ENCODE results near the gene SOCS2.

SOCS2 gene

DNA sequence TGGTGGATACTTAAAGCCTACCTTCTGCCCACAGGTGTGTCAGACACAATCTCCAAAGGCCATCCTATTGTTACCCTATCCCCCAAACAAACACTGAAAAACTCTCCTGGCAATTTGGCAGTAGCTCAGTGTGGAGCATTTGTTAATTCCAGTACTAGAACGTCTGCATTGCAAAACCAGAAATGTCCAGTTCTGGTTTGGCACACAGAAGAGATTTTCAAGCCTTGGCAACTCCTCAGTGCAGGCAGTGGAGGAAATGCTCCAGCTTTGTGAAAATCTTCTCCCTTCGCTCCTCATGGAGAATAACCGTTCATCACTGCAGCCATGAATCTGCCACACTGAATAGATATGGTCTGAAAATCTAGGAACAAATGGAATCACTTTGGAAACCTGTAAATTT lies 5.3 kb upstream of the SOCS2 start:
- DNase-seq (ENCODE audit: low spot score) = no peak

DNA sequence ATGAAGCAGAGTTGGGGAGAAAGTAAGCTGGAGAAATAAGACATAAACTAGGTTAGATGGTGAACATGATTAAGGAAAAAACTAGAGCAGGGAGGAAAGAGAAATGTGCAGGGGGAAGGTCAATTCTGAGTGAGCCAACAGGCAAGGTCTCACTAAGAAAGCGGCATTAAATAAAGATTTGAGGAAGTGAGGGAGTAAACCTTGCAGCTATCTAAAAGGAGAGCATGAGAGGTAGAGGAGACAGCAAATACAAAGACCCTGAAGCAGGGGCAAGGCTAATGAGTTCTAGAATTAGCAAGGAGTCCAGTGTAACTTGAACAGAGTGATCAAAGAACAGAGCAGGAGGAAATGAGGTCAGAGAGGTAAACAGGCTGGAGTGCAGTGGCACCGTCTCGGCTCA lies 4.4 kb upstream of the SOCS2 start:
- no peak for DNase-seq (ENCODE audit: low spot score)

DNA sequence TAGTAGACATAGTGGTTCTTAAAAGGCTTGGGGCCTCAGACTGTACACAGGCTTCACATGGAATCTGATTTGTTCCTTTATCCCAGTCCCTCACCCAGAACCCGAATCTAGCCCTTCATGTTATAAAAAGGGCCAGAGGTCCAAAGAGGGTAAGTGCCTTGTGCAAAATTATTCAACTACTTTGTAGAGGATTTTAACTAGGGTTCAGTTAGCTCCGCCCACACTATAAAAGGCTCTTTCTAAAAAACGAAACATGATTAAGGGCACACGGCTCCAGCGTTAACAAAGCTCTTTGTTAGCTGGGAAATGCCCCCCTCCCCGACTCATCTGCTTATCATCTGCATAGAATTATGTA lies 3.2 kb upstream of the SOCS2 start:
- DNase-seq (ENCODE audit: low spot score) = no peak

DNA sequence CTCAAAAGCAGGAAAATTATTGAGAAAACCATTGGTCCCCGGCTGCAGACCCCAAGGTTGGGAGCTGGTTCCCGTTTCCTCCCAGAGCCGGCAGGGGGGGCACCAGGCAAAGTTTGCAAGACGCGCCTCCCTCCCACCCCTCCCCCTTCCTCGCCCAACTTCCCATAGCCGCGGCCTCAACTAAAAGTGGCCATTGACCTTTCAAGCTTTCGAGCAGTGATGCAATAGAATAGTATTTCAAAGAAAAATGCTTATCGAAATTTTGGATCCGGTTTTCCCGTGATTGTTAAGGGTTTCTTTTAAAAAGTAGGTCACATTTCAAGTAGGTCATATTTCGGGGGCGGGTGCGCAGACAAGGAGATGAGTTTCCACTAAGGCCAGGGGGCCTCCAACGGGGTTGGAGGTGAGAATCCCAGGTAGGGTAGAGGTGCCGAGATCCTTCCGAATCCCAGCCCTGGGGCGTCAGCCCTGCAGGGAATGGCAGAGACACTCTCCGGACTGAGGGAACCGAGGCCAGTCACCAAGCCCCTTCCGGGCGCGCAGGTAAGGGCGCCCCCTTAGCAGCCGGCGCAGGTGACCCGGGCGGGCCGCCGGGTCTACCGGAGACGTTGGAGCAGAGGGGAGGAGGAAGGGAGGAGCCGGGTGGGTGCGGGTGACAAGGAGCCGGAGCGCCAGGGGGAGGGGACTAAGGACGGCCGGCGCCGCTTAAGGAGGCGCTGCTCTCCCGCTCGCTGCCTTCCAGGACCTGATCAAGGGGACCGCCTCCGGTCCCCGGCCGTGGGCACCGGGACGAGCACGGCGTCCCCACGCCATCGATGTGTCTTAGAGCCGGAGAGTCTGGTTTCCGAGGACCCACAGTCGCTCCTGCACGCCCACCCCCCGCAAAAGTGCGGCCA lies 2.6 kb upstream of the SOCS2 start:
- peak; percentile 75 for DNase-seq (ENCODE audit: low spot score)

DNA sequence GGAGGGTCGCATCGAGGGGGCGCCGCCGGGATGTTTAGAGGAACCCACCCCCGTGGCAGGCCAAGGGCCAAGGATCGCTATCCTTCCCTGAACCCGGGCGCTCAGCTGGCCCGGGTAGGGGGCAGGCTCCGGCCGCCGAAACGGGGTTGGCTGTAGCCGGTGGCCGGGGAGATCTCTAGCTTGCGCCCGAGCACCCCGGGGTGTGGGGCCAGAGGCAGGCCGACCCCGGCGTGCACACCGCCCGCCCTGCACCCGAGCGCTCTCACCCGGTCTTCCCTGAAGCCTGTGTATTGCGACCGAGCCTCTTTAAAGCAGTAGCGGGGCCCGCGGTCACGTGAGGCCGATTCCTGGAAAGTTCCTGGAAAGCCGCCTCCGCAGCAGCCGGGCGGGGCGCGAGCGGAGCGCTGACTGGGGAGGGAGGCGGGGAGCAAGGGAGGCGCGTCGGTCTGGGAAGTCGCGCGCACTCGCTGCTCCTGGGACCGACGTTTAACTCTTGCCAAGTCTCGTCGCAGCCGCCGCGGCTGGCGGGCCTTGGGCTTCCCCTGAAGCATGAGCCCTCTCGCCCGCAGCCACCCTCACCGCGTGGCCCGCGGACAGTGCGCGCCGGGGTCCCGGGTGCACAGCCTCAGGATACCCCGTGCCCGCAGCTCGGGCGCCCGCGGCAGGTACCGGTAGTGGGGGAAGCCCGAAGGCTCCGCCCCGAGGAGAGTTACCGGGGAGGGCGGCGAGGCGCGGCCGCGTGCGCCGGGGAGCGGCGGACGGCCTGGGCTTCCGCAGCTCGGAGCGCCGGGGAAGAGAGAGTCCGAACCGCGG lies 1.7 kb upstream of the SOCS2 start:
- peak; percentile 90 for DNase-seq (ENCODE audit: low spot score)

DNA sequence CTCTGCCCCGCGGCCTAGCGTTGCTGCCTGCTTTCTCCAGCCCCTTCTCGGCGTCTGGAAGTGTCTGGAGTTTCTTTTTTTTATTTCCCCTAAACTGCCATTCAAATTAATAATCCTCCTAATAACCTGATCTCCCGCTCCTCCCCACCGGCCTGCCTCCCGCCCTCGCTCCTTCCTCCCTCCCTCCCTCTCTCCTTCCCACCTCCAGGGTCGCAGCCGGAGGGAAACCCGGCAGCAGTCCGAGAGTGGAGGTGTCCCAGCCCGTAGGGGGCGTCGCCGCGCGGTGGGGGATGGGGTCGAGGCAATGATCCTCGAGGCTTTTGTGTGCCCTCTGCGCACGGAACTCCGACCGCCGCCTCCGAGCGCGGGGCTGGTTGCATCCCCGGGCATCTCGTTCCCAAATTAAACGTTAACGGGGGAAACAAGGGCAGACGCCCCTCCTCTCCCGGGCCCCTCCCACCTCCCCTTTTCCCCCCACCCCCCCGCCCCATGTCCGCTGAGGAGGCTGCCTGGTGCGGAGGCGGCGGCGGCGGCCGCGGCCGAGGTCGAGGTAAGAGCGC lies 1.0 kb upstream of the SOCS2 start:
- peak; percentile 70 for DNase-seq (ENCODE audit: low spot score)

DNA sequence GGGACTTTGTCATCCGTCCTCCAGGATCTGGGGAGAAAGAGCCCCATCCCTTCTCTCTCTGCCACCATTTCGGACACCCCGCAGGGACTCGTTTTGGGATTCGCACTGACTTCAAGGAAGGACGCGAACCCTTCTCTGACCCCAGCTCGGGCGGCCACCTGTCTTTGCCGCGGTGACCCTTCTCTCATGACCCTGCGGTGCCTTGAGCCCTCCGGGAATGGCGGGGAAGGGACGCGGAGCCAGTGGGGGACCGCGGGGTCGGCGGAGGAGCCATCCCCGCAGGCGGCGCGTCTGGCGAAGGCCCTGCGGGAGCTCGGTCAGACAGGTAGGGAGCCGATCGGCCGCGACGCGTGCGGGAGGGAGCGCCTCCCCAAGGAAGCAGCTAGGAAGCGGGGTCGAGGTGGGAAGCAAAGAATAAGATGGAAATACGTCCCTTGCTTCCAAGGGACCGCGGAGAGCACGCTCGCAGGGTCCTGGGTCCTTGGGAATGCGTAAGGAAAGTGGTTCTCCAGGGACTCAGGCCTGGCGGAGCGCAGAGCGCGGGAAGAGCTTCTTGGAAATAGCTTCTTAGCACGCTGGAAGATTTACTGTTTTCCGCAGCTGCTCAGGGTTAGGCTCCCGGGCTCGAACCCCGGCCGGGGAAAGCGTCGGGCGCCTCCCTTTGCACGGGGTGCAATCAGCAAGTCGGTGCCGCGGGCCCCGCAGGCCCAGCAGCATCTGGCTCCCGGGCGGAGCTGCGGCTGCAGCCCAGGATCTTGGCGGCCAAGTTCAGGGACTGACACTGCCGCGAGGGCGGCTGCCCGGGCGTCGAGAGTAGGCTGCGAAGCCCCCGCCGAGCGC lies 457 bp downstream of the SOCS2 start:
- DNase-seq (ENCODE audit: low spot score) = no peak

DNA sequence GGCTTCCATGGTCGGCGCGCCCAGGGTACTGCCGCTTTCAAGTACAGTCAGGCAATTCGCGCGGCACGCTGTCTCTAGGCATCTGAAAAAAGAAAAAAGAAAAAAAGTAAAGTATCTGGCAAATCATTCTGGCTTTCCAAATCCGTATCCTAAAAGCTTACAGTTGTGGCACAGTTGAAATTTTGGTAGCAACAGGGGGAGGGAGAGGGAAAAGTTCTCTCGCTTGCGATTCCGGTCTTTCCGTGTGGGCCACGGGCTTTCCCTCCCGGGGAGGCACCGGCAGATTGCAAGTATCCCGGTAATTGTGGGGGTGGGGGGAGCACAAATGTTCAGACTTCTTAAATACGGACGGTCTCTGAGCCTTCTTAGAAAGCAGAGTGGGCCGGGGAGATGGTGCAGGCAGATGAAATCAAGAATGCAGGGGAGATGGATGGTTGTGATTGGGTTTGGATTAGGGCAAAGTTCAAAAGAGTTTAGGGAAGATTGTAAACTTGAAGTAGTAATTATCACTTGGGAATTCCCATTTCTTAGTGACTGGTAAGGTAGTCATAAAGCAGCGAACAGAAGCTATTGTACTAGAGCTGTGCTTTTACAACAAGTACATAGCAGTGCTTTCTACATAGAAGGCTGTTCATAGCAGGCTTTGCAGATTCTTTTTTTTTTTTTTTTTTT lies 1.2 kb downstream of the SOCS2 start:
- DNase-seq (ENCODE audit: low spot score) = no peak

DNA sequence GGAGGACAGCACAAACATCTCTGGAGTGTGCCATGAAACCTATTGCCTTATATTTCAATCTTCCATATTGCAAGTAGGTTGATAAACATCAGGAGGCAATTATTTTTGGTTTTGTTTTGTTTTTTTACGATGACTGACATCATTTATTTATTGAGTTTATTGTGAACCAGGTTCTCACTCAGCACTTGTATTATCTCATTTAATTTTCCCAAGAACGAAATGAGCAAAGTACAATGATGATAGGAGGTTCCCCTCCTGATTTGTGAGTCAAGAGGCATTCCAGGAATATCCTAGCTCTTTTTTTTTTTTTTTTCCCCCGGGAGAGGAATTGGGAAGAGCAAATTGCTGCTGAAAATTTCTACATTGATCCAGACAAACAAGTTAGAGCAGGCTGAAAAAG lies 4.7 kb downstream of the SOCS2 start:
- no peak for DNase-seq (ENCODE audit: low spot score)

DNA sequence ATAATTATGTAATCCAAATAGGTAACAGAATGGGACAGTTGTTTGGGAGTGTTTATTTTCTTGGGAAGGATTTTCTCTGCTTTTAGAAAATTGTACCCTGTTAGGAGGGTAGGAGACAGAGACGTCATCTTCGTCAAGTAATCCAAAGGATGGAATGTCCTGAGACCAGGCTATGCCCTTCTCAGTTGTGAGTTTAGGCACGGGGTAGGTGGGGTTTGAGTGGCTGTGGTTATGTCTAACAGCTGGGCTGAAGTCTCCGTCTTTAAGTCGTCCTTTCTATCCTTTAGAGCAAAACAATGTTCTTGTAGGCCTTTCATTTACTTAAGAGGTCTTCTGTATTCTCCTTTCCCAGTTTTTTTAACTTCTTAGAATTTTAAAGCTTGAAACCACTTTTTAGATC lies 5.7 kb downstream of the SOCS2 start:
- no peak for DNase-seq (ENCODE audit: low spot score)

DNA sequence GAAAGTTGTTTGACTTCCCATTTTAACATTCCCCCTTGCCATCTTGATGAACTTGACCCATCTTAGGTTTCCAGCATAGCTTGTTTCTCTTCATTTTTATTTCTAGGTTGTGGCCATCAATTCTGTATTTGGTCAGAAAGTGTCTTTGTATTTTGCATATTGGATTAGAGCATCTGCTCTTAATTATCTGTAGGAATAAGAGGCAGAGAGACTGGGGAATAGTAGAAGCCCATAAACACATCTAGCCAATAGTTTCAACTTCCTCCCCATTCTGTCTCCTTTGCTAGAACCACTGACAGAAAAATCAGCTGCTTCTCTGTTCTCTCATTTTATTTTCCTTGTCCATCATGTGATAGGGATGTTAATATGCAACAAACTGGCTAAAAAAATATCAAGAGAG lies 8.2 kb downstream of the SOCS2 start:
- no peak for DNase-seq (ENCODE audit: low spot score)

DNA sequence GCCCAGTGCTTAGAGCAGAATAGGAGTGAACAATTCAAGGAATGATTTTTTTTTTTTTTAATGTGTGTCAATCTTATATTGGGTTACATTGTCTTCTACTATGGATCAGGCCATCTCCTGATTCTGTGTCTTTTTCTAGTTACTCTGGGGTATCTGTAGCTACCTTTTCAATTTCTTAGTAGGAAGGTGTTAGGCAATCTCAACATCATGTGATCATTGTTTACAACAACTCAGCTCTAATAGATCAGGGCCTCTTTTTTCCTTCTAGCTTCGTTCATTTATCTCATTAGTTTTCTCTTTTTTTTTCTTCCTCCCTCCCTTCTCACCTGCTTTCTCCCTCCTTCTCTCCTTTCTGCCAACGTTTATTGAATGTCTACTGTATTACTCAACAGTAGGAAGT lies 8.9 kb downstream of the SOCS2 start:
- DNase-seq (ENCODE audit: low spot score) = no peak

DNA sequence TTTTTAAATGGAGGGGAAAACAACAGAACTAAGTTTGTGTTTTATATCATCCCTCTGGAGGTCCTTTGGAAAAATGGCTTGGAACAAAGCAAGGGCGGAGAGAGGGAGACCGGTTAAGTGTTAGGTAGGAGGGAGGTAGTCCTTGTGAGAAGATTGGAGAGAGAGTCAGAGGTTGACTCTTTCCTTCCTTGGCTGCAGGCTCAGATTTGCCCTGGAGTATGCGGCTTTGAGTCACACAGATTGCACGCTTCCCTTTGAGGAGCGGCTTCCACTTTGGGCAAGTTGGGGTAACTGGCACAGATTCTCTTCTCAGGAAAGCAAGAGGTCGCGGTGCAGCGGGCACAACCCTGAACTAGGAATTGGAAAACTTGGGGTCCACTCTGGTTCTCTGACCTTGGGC lies 9.9 kb downstream of the SOCS2 start:
- DNase-seq (ENCODE audit: low spot score) = no peak

DNA sequence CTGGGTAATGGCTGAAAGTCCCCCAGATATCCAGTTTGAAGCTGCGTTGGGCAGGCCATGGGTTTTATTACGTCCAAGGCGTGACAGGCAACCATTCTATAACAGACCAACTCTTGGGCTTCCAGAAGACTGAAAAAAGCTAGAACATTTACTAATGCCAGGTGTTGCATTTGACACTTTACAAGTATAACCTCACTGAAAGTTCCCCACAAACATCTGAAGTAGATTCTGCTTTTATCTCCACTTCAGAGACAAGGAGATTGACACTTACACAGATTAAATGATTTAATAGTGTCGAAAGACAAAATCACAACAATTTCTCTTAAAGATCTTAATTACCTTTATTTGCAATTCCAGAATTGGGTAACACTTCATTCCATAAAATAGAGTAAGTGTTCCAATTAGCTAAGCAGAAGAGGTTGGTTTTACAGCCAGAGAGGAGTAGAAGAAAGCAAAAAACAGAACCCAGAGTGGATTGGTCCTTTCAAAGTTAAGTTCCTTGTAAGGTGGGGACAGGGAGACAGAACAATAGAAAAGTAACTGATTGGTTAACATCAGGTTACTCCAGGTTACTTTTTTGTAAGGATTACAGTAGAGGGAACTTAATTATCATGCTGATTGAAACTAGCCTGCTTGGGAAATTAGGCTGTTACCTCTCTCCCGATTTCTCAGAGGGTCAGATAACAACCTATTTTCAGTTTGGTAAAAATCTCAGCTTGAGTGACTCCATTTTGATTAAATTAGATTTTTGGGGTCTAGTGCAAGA lies 11.3 kb downstream of the SOCS2 start:
- DNase-seq (ENCODE audit: low spot score) = no peak

DNA sequence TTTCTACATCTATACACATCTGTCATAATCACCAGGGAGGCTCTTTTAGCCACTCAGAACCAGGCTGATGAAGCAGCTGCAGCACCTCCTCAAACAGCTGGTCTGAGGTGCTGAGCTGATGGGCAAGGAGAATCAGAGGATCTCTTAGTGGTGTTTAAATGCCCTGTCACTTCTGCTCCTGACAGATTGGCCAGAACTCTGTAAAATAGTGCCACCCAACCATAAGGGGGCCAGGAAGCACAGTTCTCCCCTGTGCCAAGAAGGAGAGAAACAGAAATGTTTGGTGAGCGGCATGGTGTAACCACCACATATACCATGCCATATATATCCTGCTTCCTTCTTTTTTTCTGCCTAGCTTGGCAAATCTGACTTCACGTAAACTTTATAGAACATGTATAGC lies 12.8 kb downstream of the SOCS2 start:
- no peak for DNase-seq (ENCODE audit: low spot score)

DNA sequence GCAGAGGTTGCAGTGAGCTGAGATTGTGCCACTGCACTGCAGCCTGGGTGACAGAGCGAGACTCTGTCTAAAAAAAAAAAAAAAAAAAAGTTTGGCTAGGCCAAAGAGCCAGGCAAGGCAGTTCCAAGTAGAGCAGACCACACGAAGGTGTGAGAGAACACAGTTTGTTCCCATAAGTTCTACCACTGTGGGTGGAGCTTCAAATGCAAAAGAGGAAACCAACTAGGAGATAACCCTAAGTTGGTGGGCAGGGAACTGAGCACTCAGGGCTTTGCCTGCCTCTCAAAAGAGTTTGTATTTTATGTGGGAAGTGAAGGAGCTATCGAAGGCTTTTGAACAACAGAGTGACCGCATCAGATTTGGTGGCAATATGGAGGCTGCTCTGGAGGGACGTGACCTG lies 15.1 kb downstream of the SOCS2 start:
- no peak for DNase-seq (ENCODE audit: low spot score)

DNA sequence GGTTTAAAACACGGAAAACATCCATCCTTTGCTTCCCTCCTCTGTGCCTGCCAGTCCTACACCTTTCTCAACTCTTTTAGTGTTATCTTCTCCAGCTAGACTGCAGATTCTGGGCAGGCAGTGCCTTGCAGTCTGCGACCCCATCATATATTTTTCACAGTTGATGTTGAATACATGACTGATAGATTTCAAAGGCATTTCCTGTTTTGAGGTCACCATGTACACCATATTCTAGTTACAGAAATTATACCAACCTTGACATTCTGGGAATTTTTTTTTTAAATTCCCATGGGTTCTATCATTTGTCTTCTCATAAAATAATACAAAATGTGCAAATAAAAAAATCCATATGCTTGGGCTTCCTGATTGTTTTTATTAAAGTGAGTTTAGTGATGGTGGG lies 16.6 kb downstream of the SOCS2 start:
- no peak for DNase-seq (ENCODE audit: low spot score)

DNA sequence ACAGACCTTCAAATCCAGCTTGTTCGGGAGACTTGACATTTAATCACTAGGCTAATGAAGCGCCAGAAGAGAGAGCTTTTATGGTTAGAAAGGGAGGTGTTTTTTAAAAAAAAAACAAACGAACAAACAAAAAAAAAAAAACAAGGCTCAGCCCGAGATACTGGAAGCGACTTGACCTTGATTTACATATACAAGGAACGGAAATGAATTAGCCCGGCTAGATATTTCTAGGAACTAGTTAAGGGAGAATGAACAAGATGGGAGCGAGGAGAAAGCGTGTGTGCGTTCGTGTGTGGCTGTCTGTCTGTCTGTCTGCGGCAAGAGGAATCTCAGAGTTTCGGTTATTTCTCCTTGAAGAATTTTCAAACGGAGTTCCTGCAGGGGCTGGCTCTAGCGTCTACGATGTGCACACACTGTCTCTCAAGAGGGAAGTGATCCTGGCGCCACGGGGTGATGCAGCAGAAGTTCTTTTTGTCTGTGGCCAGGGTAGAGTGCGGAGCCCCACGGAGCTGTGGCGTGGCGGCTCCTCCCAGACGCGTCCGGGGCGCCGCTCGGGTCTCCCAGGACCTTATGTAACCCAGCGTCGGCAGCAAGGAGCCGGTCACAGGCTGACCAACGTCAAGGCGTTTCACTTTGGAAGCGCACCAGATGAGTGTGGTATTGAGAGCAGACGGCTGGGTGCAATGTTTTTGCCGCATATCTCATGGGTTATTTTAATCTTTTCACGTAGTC lies 18.8 kb downstream of the SOCS2 start:
- DNase-seq (ENCODE audit: low spot score) = peak; percentile 52

DNA sequence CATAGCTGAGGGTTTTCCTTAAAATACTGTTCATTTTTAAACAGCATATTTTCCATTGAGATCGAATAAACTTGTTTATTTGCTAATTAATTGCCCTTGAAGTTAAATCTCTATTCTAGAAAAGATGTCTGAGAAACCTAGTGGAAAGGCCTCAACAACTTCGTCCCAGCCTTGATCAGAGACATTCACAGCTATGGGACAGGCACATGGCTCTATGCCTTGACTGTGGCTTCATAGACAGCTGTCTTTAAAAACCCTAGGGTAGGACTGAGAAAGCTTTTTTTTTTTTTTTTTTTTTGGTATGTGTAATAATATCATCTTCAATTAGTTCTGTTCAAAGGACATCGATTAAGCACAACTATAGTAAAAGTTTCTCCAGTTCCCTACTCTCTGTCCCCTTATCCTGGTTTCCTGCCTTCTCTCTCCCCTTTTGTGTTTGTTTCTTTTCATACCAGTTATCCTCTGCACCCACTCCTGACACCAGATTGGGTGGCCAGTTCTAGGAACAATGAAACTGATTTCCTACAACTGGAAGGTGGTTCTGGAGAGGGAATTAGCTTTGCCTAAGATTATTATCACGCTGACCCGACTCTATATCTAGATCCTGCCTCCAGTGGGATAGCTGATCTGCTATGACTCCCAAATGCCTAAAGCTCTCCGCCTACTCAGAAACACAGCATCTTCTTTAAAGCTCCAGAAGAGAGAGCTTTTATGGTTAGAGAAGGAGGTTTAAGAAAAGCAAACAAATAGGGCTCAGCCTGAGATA lies 20.3 kb downstream of the SOCS2 start:
- DNase-seq (ENCODE audit: low spot score) = no peak
